EH (cell line): ENCODE results near the gene CATSPERZ.
"Not testable (repeated sequence)": the region's sequence is repeated elsewhere in the genome, so short reads cannot be mapped to it uniquely, and the experiment has no call there.

Experiments
- DNase-seq: peaks from one replicate; pipeline ENCODE4 v3.0.0-alpha.2; 2015; ENCODE audit warnings: low read depth

CATSPERZ gene

DNA sequence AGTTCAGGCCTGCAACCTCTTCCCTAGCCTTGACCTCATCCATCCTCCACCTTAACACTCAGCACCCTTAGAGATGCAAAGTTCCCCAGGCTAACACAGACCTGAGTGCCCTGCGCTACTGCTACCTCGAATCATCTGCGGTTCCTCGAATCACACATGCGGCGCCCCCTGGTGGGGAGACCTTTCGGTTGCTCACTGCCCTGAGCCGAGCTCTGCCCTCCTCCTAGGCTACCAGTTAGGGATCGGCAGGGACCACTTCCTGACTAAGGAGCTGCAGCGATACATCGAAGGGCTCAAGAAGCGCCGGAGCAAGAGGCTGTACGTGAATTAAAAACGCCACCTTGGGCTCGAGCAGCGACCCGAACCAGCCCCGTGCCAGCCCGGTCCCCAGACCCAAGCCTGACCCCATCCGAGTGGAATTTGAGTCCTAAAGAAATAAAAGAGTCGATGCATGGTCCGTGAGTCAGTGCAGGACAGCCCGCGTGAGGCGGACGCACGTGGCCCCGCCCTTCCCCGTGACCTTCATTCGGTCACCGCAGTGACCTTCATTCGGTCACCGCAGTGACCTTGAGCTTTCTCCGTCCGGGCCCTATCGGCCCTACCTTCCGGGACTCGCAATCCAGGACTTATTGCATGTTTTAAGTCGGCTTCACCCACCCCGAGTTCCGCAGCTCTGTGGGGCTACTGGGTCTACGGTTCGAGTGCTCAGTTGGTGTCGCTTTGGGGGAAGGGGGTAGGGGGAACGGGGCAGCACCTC, 4.3 kb downstream of the CATSPERZ start:
- peak; percentile 89 for DNase-seq

DNA sequence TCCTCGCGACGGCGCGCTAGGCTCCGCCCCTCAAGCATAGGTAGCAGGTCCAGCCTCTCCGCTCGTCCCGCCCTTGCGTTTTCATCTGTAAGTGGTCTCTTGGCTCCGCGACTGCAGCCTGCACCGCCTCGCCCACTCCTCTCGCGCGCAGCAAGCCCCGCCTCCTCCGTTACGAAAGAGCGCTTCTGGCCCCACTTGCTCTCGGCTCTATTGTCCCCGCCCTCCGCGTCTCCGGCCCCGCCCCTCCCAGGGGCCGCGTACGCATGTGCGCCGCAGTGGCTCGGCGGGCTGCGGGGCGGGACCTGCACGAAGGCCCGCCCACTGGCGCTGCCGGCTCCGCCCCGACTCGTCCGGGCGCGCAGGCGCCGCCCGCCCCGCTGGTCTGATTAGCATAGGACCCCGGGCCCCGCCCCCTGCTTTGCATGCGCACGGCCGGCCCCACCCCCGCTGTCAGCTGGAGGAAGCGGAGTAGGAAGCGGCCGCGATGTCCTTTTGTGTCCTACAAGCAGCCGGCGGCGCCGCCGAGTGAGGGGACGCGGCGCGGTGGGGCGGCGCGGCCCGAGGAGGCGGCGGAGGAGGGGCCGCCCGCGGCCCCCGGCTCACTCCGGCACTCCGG, 5.0 kb downstream of the CATSPERZ start, which contains the start of gene ESRRA:
ESRRA (plus strand) TSS at position 450 of the 616 bp plus-strand sequence. CDS start 1,656 bp downstream, outside the sequence.
- DNase-seq, result peak; percentile 97

DNA sequence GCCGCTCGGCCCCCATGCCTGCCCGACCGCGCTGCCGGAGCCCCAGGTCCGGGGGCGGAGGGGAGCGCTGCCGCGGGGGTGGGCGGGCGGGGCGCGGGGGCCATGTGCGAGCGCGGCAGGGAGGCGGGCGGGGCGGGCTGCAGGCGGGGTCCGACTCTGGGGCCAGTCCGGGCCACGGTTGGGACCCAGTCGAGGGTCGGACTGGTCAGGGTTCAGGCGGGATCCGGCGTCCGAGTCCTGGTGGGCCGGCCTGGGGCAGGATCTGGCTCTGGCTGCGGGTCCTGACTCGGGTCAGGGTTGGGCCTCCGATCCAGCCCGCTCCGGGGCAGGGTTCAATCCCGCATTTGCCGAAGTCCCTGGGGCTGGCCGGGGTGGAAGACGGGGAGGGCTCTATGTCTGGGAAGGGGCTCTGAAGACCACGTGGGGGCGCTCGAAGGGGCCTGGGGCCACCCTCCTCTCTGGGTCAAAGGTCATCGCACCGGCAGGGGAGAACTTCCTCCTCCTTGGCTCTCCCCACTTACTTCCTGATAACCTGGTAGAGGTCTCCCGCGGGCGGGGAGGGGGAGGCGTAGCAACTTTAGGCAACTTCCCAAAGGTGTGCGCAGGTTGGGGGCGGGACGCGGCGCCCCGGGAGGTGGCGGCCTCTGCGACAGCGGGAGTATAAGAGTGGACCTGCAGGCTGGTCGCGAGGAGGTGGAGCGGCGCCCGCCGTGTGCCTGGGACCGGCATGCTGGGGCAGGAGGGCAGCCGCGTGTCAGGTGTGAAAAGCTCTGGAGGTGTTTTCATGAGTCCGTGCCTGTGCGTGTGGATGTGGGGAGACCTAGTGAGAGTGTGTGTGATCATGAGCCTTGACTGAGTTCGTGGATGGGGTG, 5.8 kb downstream of the CATSPERZ start:
- peak; percentile 50 for DNase-seq

DNA sequence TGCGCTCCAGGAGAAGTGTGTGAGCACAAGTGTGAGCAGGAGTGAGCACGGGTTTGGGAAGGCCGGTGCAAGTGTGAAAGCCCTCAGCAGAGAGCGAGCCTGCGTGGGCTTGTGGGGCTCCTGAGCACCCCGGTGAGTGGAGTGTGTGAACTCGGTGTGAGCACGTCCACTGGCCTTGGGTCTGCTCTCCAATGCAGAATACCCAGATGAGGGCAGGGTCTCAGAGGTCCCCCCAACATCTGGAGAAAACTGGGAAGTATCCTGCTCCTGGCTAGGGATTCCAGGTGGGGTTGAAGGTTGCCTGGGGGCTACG, 6.4 kb downstream of the CATSPERZ start:
- DNase-seq, result no peak

DNA sequence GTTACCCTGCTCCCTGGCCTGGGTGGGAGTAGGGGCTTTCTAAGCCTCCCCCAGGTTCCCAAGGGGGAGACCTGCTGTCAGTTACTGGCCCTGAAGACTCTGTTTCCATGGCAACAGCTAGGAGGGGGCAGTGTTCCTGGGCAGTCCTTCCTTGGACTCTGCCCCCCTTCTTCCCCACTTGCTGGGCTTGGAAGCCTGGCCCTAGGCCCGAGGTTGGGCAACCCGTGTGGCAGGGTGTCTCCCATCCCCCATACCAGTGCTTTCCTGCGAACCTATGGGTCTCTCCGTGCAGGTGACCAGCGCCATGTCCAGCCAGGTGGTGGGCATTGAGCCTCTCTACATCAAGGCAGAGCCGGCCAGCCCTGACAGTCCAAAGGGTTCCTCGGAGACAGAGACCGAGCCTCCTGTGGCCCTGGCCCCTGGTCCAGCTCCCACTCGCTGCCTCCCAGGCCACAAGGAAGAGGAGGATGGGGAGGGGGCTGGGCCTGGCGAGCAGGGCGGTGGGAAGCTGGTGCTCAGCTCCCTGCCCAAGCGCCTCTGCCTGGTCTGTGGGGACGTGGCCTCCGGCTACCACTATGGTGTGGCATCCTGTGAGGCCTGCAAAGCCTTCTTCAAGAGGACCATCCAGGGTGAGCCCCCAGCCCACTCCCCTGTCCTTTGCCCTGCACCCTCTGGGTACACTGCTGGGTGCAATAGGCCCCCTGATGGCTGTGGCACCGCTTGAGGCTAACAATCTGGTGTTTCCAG, 6.9 kb downstream of the CATSPERZ start:
- DNase-seq, result peak; percentile 29

DNA sequence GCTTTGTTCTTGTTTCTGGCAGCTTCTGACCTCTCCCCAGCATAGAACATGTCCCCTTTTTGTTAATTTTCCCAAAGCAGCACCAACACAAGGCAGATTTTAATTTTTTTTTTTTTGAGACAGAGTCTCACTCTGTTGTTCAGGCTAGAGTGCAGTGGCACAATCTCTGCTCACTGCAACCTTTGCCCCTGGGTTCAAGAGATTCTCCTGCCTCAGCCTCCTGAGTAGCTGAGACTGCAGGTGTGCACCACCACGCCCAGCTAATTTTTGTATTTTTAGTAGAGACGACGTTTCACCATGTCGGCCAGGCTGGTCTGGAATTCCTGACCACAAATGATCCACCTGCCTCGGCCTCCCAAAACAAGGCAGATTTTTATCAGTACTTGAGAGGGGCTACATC, 7.6 kb downstream of the CATSPERZ start:
- not testable (repeated sequence) for DNase-seq

DNA sequence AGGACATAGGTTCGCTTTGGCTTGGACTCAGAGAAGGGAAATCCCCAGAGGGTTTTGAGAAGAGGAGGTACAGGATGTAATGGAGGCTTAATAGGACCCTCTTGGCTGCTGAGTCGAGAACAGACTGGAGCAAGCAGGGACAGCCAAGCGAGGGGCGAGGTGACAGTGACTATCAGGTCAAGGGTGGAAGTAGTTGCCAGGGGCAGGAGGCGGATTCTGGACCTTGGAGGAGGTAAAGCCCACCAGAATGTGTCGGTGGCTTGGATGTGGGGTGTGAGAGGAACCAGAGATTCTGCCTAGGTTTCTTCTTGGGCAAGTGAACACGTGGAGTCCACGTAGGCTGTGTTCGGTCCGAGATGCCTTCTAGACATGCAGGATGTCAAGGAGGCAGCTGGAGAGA, 12.8 kb downstream of the CATSPERZ start:
- DNase-seq, result no peak

DNA sequence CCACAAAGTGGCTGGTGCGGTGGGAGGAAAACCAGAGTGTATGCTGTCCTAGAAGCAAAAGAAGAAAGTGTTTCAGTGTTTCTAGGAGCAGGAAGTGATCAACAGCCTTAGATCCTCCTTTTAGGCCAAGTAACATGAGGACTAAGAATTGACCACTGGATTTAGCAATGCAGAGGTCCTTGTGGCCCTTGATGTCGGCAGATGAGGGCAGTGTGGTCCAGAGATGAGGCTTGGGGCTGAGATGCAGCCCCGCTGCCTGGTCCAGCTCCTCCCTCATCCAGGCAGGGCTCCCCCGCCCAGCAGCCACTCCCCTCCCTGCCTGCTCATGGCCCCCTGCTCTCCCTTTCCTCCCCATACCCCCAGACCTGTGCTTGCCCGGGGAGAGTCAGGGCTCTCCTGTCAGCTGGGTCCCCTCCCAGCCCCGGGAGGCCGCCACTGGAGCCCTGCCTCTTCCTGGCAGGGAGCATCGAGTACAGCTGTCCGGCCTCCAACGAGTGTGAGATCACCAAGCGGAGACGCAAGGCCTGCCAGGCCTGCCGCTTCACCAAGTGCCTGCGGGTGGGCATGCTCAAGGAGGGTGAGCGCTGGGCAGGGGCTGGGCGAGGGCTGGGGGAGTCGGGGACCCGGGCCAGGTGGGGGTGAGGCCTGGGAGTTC, 13.5 kb downstream of the CATSPERZ start:
- no peak for DNase-seq

DNA sequence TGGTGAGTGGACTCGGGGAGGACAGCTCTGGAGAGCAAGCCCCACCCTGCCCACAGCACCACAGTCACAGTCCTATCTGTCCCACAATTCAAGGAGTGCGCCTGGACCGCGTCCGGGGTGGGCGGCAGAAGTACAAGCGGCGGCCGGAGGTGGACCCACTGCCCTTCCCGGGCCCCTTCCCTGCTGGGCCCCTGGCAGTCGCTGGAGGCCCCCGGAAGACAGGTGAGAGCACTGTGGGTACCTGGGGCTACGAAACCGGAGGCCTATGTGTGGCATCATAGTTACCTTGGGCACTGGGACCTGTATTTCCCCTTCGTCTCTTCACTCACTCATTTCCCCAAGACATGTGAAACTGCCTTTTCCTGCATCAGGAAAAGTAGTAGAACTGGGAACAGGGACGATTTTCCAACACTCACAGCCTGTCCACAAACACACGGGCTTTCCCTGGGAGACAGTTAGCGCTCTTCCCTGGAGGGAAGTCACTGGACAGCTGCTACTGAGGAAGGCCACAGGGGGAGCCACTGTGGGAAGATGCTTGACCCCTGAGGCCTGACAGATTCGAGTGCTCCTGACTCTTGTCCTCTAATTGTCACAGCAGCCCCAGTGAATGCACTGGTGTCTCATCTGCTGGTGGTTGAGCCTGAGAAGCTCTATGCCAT, 14.1 kb downstream of the CATSPERZ start:
- DNase-seq, result no peak

DNA sequence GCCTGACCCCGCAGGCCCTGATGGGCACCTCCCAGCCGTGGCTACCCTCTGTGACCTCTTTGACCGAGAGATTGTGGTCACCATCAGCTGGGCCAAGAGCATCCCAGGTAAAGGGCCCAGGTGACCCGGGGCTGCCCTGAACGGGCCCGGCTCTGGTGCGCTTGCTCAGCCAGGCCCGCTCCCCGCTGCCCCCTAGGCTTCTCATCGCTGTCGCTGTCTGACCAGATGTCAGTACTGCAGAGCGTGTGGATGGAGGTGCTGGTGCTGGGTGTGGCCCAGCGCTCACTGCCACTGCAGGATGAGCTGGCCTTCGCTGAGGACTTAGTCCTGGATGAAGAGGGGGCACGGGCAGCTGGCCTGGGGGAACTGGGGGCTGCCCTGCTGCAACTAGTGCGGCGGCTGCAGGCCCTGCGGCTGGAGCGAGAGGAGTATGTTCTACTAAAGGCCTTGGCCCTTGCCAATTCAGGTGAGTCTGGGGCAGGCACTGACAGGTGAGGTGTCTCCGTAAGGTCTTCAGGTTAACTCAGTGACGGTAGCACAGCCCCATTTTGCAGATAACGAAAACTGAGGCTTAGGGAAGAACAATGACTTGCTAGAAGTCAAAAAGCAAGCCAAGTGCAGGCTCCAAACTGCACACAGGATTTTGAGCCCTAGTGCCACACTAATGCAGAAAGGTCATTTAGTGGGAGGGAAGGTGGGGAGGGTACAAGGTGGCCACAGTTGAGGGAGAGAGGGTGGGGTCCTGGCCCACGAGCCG, 14.8 kb downstream of the CATSPERZ start:
- DNase-seq, result no peak

DNA sequence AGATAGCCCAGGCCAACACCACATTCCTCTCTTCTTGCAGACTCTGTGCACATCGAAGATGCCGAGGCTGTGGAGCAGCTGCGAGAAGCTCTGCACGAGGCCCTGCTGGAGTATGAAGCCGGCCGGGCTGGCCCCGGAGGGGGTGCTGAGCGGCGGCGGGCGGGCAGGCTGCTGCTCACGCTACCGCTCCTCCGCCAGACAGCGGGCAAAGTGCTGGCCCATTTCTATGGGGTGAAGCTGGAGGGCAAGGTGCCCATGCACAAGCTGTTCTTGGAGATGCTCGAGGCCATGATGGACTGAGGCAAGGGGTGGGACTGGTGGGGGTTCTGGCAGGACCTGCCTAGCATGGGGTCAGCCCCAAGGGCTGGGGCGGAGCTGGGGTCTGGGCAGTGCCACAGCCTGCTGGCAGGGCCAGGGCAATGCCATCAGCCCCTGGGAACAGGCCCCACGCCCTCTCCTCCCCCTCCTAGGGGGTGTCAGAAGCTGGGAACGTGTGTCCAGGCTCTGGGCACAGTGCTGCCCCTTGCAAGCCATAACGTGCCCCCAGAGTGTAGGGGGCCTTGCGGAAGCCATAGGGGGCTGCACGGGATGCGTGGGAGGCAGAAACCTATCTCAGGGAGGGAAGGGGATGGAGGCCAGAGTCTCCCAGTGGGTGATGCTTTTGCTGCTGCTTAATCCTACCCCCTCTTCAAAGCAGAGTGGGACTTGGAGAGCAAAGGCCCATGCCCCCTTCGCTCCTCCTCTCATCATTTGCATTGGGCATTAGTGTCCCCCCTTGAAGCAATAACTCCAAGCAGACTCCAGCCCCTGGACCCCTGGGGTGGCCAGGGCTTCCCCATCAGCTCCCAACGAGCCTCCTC, 15.7 kb downstream of the CATSPERZ start:
- not testable (repeated sequence) for DNase-seq

DNA sequence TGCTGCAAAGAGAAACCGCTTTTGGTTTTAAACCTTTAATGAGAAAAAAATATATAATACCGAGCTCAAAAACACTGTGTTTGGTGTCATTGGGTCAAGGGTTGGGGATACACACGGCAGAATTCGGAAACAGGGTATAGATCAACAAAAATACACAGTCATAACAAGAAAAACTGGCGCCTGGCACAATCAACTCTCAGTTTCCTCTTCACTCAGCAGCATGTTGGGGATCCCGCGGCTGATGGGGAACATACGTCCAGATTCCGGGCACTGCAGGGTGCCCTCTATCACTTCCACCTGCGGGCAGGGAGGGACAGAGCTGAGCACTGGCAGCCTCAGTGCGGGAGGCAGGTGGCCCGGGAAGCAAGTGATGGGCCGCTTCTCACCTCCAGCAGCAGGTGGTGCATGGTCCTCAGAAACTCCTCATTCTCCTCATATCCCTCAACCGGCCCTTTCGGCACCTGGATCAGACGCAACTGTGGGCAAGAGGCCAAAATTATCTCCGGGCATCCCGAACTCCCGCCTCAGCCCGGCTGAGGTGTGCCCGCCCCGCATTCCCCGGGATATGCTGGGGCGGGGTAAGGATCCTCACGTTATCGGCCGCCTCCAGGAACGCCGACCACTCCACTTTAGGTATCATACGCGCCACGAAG, 16.6 kb downstream of the CATSPERZ start:
- DNase-seq, result no peak

DNA sequence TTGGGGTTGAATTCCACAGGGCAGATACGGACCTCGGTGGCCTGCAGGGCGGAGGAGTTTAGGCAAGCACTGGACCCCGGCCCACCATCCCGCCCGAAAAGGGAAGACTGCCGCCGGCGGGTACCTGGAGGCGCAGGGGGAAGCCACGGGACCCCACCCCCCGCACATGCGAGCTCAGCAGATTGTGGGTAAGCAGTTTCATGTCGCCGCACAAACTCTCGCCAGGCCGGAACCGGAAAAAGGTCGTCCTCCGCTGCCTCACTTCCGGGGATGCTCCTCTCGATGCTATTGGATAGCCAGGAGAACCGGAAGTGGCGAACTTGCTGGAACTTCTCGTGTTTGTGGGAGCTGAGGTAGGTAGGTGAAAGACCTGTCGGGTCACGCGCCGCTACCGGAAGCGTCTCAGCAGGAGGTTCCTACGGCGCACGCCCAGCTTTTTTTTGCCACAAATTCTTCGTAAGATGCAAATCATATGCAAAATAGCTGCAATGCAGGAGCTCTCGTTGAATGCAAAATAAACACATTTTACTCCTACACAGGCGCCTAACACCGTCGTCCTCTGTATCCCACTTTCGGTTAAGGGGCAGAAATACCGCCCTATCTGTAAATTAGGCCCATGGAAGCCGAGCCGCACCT, 17.3 kb downstream of the CATSPERZ start, which contains the start of gene TRMT112:
TRMT112 (minus strand) TSS at position 235 of the 636 bp plus-strand sequence; CDS start at position 202, 33 bp downstream.
- DNase-seq, result peak; percentile 98

DNA sequence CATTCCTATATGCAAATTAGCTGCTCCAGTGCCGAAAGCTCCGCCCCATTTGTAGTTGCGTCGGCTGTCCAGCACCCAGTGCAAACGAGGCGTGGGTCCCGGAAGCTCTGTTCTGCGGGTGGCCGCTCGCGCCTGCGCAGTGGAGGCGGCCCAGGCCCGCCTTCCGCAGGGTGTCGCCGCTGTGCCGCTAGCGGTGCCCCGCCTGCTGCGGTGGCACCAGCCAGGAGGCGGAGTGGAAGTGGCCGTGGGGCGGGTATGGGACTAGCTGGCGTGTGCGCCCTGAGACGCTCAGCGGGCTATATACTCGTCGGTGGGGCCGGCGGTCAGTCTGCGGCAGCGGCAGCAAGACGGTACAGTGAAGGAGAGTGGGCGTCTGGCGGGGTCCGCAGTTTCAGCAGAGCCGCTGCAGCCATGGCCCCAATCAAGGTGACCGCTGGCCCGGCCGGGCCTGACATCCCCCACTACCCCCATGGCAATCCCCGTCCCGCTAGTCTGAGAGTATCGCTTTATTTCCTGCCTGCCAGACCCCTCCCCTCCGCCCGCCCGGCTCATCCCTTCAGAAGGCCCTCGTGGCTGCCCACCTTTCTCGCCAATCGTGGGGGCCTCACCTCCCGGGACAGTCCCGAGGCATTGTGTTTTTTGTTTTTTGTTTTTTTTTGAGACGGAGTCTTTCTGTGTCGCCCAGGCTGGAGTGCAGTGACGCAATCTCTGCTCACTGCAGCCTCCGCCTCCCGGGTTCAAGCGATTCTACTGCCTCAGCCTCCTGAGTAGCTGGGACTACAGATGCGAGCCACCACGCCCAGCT, 18.0 kb downstream of the CATSPERZ start, which contains the start of gene PRDX5:
PRDX5 (plus strand) TSS at position 161 of the 805 bp plus-strand sequence; CDS start at position 256, 95 bp downstream.
- DNase-seq, result peak; percentile 98

DNA sequence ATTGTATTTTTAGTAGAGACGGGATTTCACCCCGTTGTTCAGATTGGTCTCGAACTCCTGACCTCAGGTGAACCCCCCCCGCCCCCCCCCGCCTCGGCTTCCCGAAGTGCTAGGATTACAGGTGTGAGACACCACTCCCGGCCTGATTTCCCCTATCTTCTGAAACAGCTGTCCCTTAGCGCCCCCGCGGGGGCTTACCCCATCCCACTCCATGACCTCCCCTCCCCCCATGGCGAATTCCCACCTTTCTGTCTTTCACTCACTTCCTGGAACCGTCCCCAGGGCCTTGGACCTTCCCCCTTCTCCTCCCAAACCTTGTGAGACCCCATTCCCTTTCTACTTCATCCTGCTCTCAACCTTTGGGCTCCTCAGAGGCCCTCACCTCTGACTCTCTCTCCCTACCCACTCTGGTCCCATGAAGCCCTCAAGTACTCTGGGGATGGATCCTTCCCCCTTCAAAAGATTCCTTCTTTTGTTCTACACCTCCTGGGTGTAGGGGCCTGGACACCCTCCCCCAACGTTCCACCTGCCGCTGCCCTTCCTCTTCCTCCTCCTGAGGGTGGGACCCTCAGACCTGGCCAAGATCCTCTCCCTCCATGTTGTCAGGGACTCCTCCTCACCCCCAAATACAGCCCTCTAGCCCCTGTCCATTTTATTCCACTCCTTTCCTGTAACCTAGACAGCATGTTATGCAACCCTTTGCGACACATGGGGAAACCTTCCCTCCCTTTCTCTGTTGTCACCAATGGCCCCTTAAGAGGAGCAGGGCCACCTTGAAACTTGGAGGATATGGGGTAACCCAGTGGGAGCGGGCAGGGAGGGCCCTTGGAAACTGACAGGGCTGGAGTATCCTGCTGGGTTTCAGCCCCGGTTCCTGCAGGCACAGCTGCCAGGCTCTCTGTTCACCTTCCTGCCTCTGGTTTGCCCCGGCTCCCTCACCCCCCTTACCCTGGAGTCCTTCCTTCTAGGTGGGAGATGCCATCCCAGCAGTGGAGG, 18.9 kb downstream of the CATSPERZ start:
- no peak for DNase-seq

DNA sequence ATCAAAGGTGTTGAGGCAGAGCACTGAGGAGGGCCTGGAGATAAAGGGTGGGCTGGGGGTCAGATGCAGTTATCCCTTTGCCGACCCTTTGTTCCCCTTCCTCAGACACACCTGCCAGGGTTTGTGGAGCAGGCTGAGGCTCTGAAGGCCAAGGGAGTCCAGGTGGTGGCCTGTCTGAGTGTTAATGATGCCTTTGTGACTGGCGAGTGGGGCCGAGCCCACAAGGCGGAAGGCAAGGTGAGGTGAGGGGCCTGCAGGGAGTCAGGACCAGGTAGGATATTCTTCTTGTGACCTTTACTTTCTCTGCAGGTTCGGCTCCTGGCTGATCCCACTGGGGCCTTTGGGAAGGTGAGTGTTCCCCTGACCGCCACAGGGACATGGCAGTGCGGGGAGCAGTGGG, 20.4 kb downstream of the CATSPERZ start:
- no peak for DNase-seq
